CMK (cell line): Measurements from ENCODE around the gene EFCAB9.
A peak's percentile ranks its signal among the peaks of the same experiment; 100 is the strongest.

ENCODE experiments used
- DNase-seq: peaks from one replicate; pipeline ENCODE4 v3.0.0-alpha.2; 2010; ENCODE audit warnings: low read depth

EFCAB9 gene

GRCh38 chr5:172166030-172166826 lies 27.7 kb upstream of the EFCAB9 start:
- DNase-seq: no peak

- no peak for DNase-seq
Measured at GRCh38 chr5:172167895-172168294, 26.1 kb upstream of the EFCAB9 start.

- no peak for DNase-seq
Measured at GRCh38 chr5:172168311-172168710, 25.7 kb upstream of the EFCAB9 start.

GRCh38 chr5:172169216-172169615 lies 24.8 kb upstream of the EFCAB9 start:
- DNase-seq: no peak

DNA sequence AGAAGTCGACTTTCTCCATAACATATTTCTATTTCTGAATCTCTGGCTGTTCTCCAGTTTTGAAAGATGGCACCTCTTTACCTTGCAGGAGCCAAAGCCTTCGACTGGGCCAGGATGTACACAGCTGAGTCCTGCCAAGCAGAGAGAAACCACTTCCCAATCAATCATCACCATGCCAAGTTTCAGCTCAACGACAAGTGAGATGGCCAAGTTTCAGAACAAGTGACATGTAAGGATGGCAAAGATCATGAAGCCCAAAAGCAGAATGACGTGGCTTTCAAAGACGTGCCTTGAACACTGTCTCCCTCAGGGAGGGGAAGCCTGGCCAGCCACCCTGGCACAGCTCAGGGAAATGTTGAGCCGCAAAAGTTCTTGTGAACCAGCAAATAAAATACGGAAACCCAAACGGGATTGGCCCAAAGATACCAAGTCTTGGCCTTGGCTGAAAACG lies 23.7 kb upstream of the EFCAB9 start:
- DNase-seq: no peak

DNA sequence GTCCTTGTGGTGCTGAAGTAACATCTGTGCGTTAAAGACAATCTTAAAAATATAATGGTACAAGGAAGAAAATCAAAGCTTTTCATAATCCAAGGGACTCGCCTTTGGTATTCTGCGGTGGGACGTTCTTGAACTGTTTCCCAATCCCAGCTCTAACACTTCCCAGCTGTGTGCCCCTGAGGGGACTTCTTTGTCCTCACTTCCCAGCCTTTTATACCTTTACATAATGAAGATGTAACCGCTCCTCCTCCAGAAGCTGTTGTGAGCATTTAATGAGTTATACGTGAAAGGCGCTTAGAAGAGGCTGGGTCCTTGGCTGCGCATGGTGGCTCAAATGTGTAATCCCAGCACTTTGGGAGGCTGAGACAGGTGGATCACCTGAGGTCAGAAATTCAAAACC lies 22.9 kb upstream of the EFCAB9 start:
- DNase-seq: no peak

DNA sequence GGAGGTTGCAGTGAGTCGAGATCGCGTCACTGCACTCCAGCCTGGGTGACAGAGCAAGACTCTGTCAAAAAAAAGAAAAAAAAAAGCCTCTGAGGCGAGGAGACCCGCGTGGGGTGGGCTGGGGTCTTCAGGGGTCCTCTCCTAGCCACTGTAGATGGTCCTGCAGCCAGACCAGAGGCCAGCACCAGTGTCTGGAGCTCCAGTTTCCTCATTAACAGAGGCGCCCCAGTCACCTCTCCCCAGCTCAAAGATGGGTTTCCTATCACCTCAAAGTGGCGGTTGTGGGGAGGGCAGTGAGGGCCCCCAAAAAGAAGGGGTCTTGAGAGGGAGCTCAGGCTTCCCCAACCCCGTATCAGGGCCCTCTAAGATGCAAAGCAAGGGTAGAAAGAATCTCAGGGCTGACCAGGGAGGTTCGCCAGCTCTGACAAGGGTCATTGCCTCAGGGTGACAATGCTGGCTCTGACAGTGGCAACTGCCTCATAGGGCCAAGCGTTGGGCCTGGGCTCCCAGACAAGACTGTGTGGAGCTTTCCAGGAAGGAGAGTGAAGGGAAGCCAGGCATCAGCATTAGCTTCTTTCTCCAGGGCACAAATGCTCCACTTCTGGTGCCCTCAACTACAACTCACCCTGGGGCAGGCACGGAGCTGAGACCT lies 20.9 kb upstream of the EFCAB9 start:
- no peak for DNase-seq

GRCh38 chr5:172173564-172174153 lies 20.3 kb upstream of the EFCAB9 start:
- no peak for DNase-seq

DNA sequence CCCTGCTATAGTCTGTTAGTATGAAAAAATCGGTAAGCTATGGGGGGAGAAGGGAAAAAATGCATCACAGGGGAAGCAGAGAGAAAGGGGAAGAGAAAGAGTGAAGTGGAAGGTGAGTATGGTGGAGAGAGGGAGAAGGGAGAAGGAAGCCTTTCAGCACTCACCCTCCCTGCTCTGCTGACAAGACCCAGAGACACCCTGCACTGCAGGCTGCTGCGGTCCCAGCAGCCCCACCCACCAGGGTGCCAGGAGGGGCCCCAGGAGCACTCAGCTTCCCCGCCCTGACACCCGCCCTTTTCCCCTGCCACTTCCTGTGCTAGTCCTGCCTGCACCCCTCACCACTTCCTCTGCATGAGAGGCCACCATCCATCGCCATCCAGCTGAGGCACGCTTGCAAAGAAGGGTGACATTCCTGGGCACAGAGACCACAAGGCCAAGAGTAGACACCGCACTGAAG lies 18.7 kb upstream of the EFCAB9 start:
- DNase-seq: peak; percentile 82

GRCh38 chr5:172177176-172177575 lies 16.8 kb upstream of the EFCAB9 start:
- no peak for DNase-seq

- DNase-seq: peak; percentile 49
Measured at GRCh38 chr5:172178301-172178987, 15.5 kb upstream of the EFCAB9 start.

- DNase-seq: no peak
Measured at GRCh38 chr5:172178991-172179989, 14.7 kb upstream of the EFCAB9 start.

DNA sequence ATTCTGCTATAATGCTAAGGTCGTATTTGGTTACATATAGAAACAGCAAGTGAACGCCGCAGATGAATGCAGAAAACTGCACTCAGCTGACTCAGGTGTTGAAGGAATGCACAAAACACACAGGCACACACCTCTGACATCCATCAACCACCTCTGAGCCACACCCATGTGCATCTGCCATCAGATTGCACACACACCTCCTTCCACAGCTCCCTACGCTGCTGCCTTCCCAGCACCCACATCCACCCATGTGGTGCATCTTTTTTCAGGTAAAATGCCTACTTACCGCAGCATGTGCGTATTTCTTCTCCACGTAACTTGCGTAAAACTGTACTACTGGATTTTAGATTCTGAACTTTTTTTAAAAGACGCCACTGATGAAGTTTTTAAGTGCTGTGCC lies 13.0 kb upstream of the EFCAB9 start:
- DNase-seq: no peak

GRCh38 chr5:172182291-172182690 lies 11.7 kb upstream of the EFCAB9 start:
- no peak for DNase-seq

GRCh38 chr5:172183881-172184280 lies 10.1 kb upstream of the EFCAB9 start:
- no peak for DNase-seq

DNA sequence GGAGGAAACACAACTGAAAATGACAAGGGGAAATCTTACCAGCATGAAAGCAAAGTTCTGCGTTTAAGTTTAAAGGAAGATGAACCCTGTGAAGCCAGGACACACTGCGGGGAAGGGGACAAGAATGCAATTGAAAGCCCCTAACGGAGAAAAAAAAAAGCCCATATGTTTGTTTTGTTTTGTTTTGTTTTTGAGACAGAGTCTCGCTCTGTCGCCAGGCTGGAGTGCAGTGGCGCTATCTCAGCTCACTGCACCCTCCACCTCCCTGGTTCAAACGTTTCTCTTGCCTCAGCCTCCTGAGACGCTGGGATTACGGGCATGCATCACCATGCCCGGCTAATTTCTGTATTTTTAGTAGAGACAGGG lies 8.9 kb upstream of the EFCAB9 start:
- DNase-seq: no peak

GRCh38 chr5:172186114-172186695 lies 7.8 kb upstream of the EFCAB9 start:
- no peak for DNase-seq

- no peak for DNase-seq
Measured at GRCh38 chr5:172187118-172188032, 6.6 kb upstream of the EFCAB9 start.

DNA sequence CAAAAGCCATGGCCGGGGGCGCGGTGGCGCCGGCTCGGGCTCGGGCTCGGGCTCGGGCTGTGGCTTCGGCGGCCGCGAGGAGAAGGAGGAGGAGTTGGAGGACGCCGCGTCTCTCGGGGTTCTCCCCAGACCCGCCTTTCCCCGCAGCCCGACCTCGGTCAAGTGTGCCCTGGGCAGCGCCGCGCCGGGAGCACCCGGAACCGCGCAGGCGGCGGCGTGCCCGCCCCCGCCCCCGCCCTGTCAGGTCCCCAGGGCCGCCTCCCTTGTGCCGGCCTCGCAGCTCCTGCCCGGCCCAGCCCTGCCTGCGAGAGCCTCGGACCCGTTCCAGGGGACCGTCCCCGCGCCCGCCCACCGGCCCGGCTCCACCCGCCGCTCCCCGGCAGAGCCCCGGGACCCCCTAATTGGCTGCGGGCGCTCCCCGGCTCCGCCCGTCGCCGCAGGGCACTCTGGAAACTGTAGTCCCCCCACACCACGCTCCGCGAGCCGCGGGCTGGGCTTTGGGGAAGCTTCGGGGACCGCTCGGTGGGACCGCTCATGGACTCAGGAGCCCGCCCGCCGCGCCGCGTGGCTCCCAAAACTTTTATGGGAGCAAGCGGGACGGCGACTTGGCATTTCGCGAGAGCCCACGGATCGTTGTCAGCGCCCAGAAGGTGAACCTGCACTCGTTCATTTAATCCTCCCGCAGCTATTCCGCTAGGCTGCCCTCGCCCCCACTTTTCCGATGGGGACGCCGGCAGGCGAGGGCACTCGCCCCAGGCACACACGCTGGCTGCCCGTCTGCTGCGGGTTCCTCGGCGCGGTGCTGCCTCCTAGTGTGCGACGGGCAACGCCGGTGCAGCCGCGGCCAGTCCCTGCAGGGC lies 5.7 kb upstream of the EFCAB9 start, which contains the start of gene STK10:
Gene STK10, minus strand, starts transcription at position 192 of the 860 bp plus-strand sequence. Its CDS starts 182 bp downstream, at position 10.
- DNase-seq: peak; percentile 65
